OCI-LY7 (cell line): Measurements from ENCODE around the gene MCM3.

Source experiments
- EZH2phosphoT487 ChIP-seq: fragments of 200-600 bp; sonication (generic); IDR thresholded peaks from 2 replicates; pipeline ENCODE4 v1.6.1; 2018; ENCODE audit warnings: low read depth, borderline replicate concordance, mild to moderate bottlenecking, mixed run types, antibody characterized with exemption, low read length, moderate library complexity, mixed read lengths
- TF ChIP-seq, protein P1 (sequence below): fragments of 200-600 bp; sonication (generic); conservative IDR thresholded peaks from 2 replicates; pipeline ENCODE4 v1.5.1; 2014; ENCODE audit warnings: mild to moderate bottlenecking, antibody characterized with exemption, low read length, moderate library complexity, mixed read lengths

DNA sequence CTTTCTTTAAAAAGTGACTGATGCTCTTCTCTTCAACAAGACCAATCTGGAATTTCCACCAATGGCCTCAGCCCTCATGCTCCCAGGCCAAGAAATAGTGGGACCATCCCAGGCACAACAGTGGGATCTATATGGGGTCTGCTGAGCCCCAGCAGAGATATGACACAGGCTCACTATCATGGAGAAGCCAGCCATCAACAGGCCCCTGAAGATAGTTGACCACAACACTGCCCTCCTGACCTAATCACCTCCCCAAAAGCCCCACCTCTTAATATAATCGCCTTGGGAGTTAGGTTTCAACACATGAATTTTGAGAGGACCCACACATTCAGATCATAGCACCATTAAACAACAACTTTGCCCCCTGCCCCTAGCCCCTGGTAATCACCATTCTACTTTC, 16.8 kb upstream of the MCM3 start:
- TF ChIP-seq, protein P1, sequence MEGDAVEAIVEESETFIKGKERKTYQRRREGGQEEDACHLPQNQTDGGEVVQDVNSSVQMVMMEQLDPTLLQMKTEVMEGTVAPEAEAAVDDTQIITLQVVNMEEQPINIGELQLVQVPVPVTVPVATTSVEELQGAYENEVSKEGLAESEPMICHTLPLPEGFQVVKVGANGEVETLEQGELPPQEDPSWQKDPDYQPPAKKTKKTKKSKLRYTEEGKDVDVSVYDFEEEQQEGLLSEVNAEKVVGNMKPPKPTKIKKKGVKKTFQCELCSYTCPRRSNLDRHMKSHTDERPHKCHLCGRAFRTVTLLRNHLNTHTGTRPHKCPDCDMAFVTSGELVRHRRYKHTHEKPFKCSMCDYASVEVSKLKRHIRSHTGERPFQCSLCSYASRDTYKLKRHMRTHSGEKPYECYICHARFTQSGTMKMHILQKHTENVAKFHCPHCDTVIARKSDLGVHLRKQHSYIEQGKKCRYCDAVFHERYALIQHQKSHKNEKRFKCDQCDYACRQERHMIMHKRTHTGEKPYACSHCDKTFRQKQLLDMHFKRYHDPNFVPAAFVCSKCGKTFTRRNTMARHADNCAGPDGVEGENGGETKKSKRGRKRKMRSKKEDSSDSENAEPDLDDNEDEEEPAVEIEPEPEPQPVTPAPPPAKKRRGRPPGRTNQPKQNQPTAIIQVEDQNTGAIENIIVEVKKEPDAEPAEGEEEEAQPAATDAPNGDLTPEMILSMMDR: no peak
- TF ChIP-seq EZH2phosphoT487: no peak
